ENCODE measurements around the gene MAP6.

GRCh38 chr11:75715688-75716087 lies 46.9 kb upstream of the MAP6 start:
- TF ChIP-seq CTCF (IDR thresholded peaks at IDR 0.05 in 2 of 3, conservative IDR thresholded peaks at IDR 0.05 in 1 of 3; ENCODE audit: insufficient read depth in 2 of 3, low read depth in 1 of 3, low read length in 3 of 3): no peak
- TF ChIP-seq TGIF2 (CRISPR knock-in tag; IDR thresholded peaks at IDR 0.05): no peak
- TF ChIP-seq ZBTB49 (CRISPR knock-in tag; IDR thresholded peaks at IDR 0.05; ENCODE audit: borderline replicate concordance): no peak
- no peak for TF ChIP-seq XRCC5 (IDR thresholded peaks at IDR 0.05; ENCODE audit: low read depth, low read length)

Data from K562 (cell line).